NCI-H2029 treated with DMSO at 0.1 percent for 48 hours (cell line): ENCODE results near the gene MYBPC1.
A peak's percentile ranks its signal among the peaks of the same experiment; 100 is the strongest.
"Not testable (repeated sequence)": the region's sequence is repeated elsewhere in the genome, so short reads cannot be mapped to it uniquely, and the experiment has no call there.

ENCODE experiments used
- DNase-seq: peaks from one replicate; lab custom pipeline; 2025; lab: John Stamatoyannopoulos, UW

The MYBPC1 gene

GRCh38 chr12:101594700-101595099 is at the start of gene MYBPC1:
TSS of gene MYBPC1 (plus strand) at chr12:101594971. CDS start at chr12:101595071, 100 bp downstream.
- DNase-seq = no peak

- no peak for DNase-seq
These were observed 43.2 kb upstream of the MYBPC1 start for GRCh38 chr12:101551362-101552114.

GRCh38 chr12:101552277-101552676 is 42.5 kb upstream of the MYBPC1 start:
- no peak for DNase-seq

- no peak for DNase-seq
These were observed 37.7 kb upstream of the MYBPC1 start for GRCh38 chr12:101557094-101557493.

GRCh38 chr12:101558726-101559125 is 36.0 kb upstream of the MYBPC1 start:
- not testable (repeated sequence) for DNase-seq

- no peak for DNase-seq
These were observed 31.6 kb upstream of the MYBPC1 start for GRCh38 chr12:101563212-101563611.

GRCh38 chr12:101564912-101565311 is 29.9 kb upstream of the MYBPC1 start:
- no peak for DNase-seq

- no peak for DNase-seq
These were observed 28.5 kb upstream of the MYBPC1 start for GRCh38 chr12:101566318-101566717.

GRCh38 chr12:101567918-101568317 is 26.9 kb upstream of the MYBPC1 start:
- DNase-seq = peak; percentile 94

GRCh38 chr12:101570047-101570446 is 24.7 kb upstream of the MYBPC1 start:
- DNase-seq = no peak

- DNase-seq = no peak
These were observed 23.7 kb upstream of the MYBPC1 start for GRCh38 chr12:101571105-101571504.

GRCh38 chr12:101573743-101574142 is 21.0 kb upstream of the MYBPC1 start:
- DNase-seq = no peak

GRCh38 chr12:101578417-101578816 is 16.4 kb upstream of the MYBPC1 start:
- no peak for DNase-seq

GRCh38 chr12:101581190-101581589 is 13.6 kb upstream of the MYBPC1 start:
- DNase-seq = no peak

- DNase-seq = no peak
These were observed 11.8 kb upstream of the MYBPC1 start for GRCh38 chr12:101582937-101583336.

- no peak for DNase-seq
These were observed 4.4 kb upstream of the MYBPC1 start for GRCh38 chr12:101590383-101590782.

GRCh38 chr12:101591781-101592180 is 3.0 kb upstream of the MYBPC1 start:
- no peak for DNase-seq

GRCh38 chr12:101592448-101592847 is 2.3 kb upstream of the MYBPC1 start:
- no peak for DNase-seq

- no peak for DNase-seq
These were observed 1.9 kb upstream of the MYBPC1 start for GRCh38 chr12:101592921-101593320.

- DNase-seq = no peak
These were observed 1.4 kb downstream of the MYBPC1 start for GRCh38 chr12:101596172-101596571.

GRCh38 chr12:101597164-101597563 is 2.4 kb downstream of the MYBPC1 start:
- DNase-seq = no peak

GRCh38 chr12:101598483-101598882 is 3.7 kb downstream of the MYBPC1 start:
- DNase-seq = no peak

GRCh38 chr12:101599311-101599710 is 4.5 kb downstream of the MYBPC1 start:
- DNase-seq = no peak
